ENCODE data around the gene MOXD1. TPM values are rescaled to one million over a fixed set of nuclear protein-coding genes. Genes with fewer than 3 reads are reported as not detected.
A peak's percentile ranks its signal among the peaks of the same experiment; 100 is the strongest.

MOXD1 gene
- polyA plus RNA-seq, 1 of the 3 experiments (the other 2 are of a cell fraction) = 252 TPM

DNA sequence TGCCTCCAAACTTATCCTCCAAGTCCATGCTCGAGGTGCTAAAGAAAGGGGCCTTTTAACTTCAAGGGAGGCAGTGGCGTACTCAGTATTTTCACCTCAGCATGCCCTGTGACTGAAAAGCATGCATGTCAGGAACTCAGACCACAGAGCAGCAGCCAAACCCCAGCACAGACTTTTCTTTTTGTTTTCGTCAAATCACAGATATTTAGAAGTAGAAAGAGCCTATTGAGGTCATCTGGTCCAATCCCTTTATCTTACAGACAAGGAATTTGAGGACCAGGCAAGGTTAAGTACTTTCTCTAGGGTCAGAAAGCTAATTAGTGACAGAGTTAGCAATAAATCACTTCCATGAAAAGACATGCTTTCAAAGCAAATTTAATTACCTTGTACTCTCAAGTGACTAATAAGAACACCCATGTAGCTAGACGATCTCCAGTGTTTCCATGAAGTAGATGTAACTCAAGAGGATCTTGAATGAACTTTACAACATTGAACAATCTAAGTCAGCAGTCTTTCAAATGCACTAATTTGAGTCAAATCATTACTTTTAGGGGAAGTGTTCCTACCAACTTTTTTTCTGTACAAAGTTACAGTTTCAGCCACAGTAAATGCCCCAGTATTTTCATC is 35.9 kb downstream of the MOXD1 start:
- Histone ChIP-seq H3K4me2 (0 out of 2 replicates have a peak overlapping the region, but pooled peaks have one; percentile 5), H3K27me3 (ENCODE audit: insufficient read depth) (no peaks in the 10 kb centered on the region), H3K27ac (ENCODE audit: low read depth in 2 of 2, low read length in 1 of 2) (peak overlapping the region; percentile 37 to 83), H3K79me2 (ENCODE audit: insufficient read depth) (no peaks in the 10 kb centered on the region), H3K36me3 (replicated peaks in 1 of 2; ENCODE audit: control insufficient read depth in 1 of 2, insufficient read depth in 2 of 2, low read length in 1 of 2) (peaks cover 8 to 23% of the 10 kb centered on the region in 2 experiments), H3F3A (replicated peaks; ENCODE audit: insufficient read depth) (peaks cover 7% of the 10 kb centered on the region), H3K4me1 (ENCODE audit: control insufficient read depth in 1 of 2, insufficient read depth in 2 of 2, low read depth in 1 of 2, low read length in 1 of 2) (peaks cover 0 to 4% of the 10 kb centered on the region in 2 experiments; a peak in 2 of 4 replicates), H3K9ac (no peak overlapping the region), H3K9me2 (no peaks in the 10 kb centered on the region), H2AFZ (ENCODE audit: low read depth) (peak overlapping the region; percentile 39; the same call in 1 of the 2 replicates), H3K4me3 (ENCODE audit: low read depth in 2 of 2, low read length in 1 of 2) (no peak overlapping the region), H4K20me1 (ENCODE audit: insufficient read depth) (no peaks in the 10 kb centered on the region), H3K9me3 (no peaks in the 10 kb centered on the region)
- CTCF ChIA-PET = interaction anchor here (0.6 to 1.1 kb wide), 3 partner anchors 12 to 230 kb away, joined by 3 to 4 read pairs (median 3); no protein-coding TSS in a partner anchor
- DNase-seq = no peak
- TF ChIP-seq, protein P1, sequence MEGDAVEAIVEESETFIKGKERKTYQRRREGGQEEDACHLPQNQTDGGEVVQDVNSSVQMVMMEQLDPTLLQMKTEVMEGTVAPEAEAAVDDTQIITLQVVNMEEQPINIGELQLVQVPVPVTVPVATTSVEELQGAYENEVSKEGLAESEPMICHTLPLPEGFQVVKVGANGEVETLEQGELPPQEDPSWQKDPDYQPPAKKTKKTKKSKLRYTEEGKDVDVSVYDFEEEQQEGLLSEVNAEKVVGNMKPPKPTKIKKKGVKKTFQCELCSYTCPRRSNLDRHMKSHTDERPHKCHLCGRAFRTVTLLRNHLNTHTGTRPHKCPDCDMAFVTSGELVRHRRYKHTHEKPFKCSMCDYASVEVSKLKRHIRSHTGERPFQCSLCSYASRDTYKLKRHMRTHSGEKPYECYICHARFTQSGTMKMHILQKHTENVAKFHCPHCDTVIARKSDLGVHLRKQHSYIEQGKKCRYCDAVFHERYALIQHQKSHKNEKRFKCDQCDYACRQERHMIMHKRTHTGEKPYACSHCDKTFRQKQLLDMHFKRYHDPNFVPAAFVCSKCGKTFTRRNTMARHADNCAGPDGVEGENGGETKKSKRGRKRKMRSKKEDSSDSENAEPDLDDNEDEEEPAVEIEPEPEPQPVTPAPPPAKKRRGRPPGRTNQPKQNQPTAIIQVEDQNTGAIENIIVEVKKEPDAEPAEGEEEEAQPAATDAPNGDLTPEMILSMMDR (IDR thresholded peaks at IDR 0.05) = no peak
- TF ChIP-seq EP300 (IDR thresholded peaks at IDR 0.05; ENCODE audit: borderline replicate concordance in 1 of 2, low read depth in 1 of 2, low read length in 1 of 2) (peak in 1 of 2 experiments; percentile 52; a peak in 2 of 4 replicates), RAD21 (IDR thresholded peaks at IDR 0.05; ENCODE audit: low read length) (no peak), RXRA (IDR thresholded peaks at IDR 0.05; ENCODE audit: borderline replicate concordance, low read depth) (no peak), MAX (IDR thresholded peaks at IDR 0.05; ENCODE audit: low read depth) (peak; percentile 36; the same call in 1 of the 2 replicates)
- WGBS (ENCODE audit: low lambda C conversion rate) = 15% methylated on average over 4 of the region's 4 CpGs
- POLR2A ChIA-PET = no interaction called here

GRCh38 chr6:132364306-132365074 is 36.8 kb downstream of the MOXD1 start:
- DNase-seq = no peak
- CTCF ChIA-PET = interaction anchor here (0.8 kb wide), 1 partner anchor 13 kb away, joined by 3 read pairs; no protein-coding TSS in a partner anchor

More at GRCh38 chr6:132364306-132365074, 36.8 kb downstream of the MOXD1 start:
- Histone ChIP-seq H3K4me2 (no peak overlapping the region), H2AFZ (ENCODE audit: low read depth) (no peak overlapping the region), H3K4me1 (ENCODE audit: control insufficient read depth in 1 of 2, insufficient read depth in 2 of 2, low read depth in 1 of 2, low read length in 1 of 2) (peaks cover 0 to 4% of the 10 kb centered on the region in 2 experiments; a peak in 2 of 4 replicates), H3K27ac (ENCODE audit: low read depth in 2 of 2, low read length in 1 of 2) (peak overlapping the region; percentile 37 to 83; a peak in 3 of 4 replicates), H3K79me2 (ENCODE audit: insufficient read depth) (no peaks in the 10 kb centered on the region), H3K9ac (no peak overlapping the region), H3K9me2 (no peaks in the 10 kb centered on the region), H3K4me3 (ENCODE audit: low read depth in 2 of 2, low read length in 1 of 2) (no peak overlapping the region), H3K27me3 (ENCODE audit: insufficient read depth) (no peaks in the 10 kb centered on the region), H4K20me1 (ENCODE audit: insufficient read depth) (no peaks in the 10 kb centered on the region), H3F3A (replicated peaks; ENCODE audit: insufficient read depth) (peaks cover 7% of the 10 kb centered on the region), H3K36me3 (replicated peaks in 1 of 2; ENCODE audit: control insufficient read depth in 1 of 2, insufficient read depth in 2 of 2, low read length in 1 of 2) (peaks cover 8 to 28% of the 10 kb centered on the region in 2 experiments), H3K9me3 (no peaks in the 10 kb centered on the region)
- TF ChIP-seq FOXM1 (IDR thresholded peaks at IDR 0.05; ENCODE audit: low read depth) = no peak
- TF ChIP-seq GATA2 (CRISPR knock-in tag; IDR thresholded peaks at IDR 0.05) = no peak
- no peak for TF ChIP-seq ZBTB33 (IDR thresholded peaks at IDR 0.05; ENCODE audit: borderline replicate concordance, low read depth)
- no peak for TF ChIP-seq SIN3A (IDR thresholded peaks at IDR 0.05; ENCODE audit: borderline replicate concordance, low read depth, low read length)
- no peak for TF ChIP-seq CHD2 (IDR thresholded peaks at IDR 0.05; ENCODE audit: low read length, partially characterized antibody)
- TF ChIP-seq POLR2AphosphoS5 (IDR thresholded peaks at IDR 0.05; ENCODE audit: low read depth, low read length) = no peak
- no peak for TF ChIP-seq YY1 (IDR thresholded peaks at IDR 0.05; ENCODE audit: low read depth)
- 32% methylated on average over 5 of the region's 5 CpGs for whole genome bisulfite sequencing (ENCODE audit: low lambda C conversion rate)
- POLR2A ChIA-PET = no interaction called here

Data from SK-N-SH (cell line).